PC-3 (cell line): ENCODE data around the gene TAPBPL.

ENCODE experiments used
- CTCF ChIP-seq: fragments of 300-600 bp; sonication (generic); conservative IDR thresholded peaks from 2 replicates; pipeline ENCODE4 v1.5.1; 2017; ENCODE audit warnings: antibody characterized with exemption, low read depth, mild to moderate bottlenecking, low read length
- EZH2 ChIP-seq: fragments of 300-600 bp; sonication (generic); IDR thresholded peaks from one replicate; pipeline ENCODE4 v1.6.1; 2017; ENCODE audit warnings: antibody characterized with exemption, mild to moderate bottlenecking, low read length; ENCODE audit not compliant: unreplicated experiment
- EZH2phosphoT487 ChIP-seq: fragments of 300-600 bp; sonication (generic); IDR thresholded peaks from 2 replicates; pipeline ENCODE4 v1.6.1; 2018; ENCODE audit warnings: mild to moderate bottlenecking, antibody characterized with exemption, low read length, borderline replicate concordance

- no peak for TF ChIP-seq CTCF
- TF ChIP-seq EZH2: no peak
- TF ChIP-seq EZH2phosphoT487: no peak
Observed at GRCh38 chr12:6507102-6507998, 55.5 kb downstream of the TAPBPL start.
